IMR-90 (cell line): ENCODE results near the gene SOD2. TPM values are rescaled to one million over a fixed set of nuclear protein-coding genes. Genes with fewer than 3 reads are reported as not detected.

ENCODE experiments used
- ATAC-seq: fragments of 200-7000 bp; cut with Tn5 transposase; 2 replicates; pipeline ENCODE4 v1.9.1; 2020; ENCODE audit warnings: low read depth, mild to moderate bottlenecking, moderate library complexity
- BruUV-seq: library from RNA; stranded (reverse); fragments of 400-500 nt; replicated peaks from 2 replicates; lab custom pipeline; 2021; lab: Mats Ljungman, UMichigan
- CTCF ChIA-PET: fragments of 300-600 bp; formaldehyde crosslinking; extraction: SDS; loops from one replicate; lab custom pipeline; 2021; ENCODE audit warnings: antibody characterized with exemption; lab: Yijun Ruan, JAX
- POLR2A ChIA-PET: fragments of 300-600 bp; sonication (Branson Sonifier 250); formaldehyde crosslinking; loops from one replicate; lab custom pipeline; 2022; ENCODE audit warnings: antibody characterized with exemption; ENCODE audit not compliant: unreplicated experiment; lab: Charles Lee
- DNase-seq: peaks from one replicate; pipeline ENCODE4 v3.0.0; 2013
- H2AFZ ChIP-seq: replicated peaks from 2 replicates; pipeline ENCODE3; 2013; ENCODE audit warnings: low read length, mild to moderate bottlenecking; ENCODE audit not compliant: poor library complexity
- H2AK5ac ChIP-seq: 2 replicates; pipeline ENCODE4 v1.6.1; 2013; ENCODE audit warnings: low read depth, low read length, inconsistent platforms
- H2AK9ac ChIP-seq: replicated peaks from 2 replicates; pipeline ENCODE3; 2013; ENCODE audit warnings: mild to moderate bottlenecking, low read depth, low read length, moderate library complexity; ENCODE audit not compliant: poor library complexity
- H2BK120ac ChIP-seq: 2 replicates; pipeline ENCODE4 v1.6.1; 2013; ENCODE audit warnings: low read depth, low read length, inconsistent platforms
- H2BK15ac ChIP-seq: 3 replicates; pipeline ENCODE4 v1.6.1; 2013; ENCODE audit warnings: low read depth, low read length, inconsistent platforms
- H2BK20ac ChIP-seq: 2 replicates; pipeline ENCODE4 v1.6.1; 2013; ENCODE audit warnings: low read depth, mild to moderate bottlenecking, inconsistent platforms, low read length, moderate library complexity
- H2BK5ac ChIP-seq: 2 replicates; pipeline ENCODE4 v1.6.1; 2013; ENCODE audit warnings: mild to moderate bottlenecking, low read depth, low read length, inconsistent platforms; ENCODE audit not compliant: poor library complexity, severe bottlenecking
- H3K14ac ChIP-seq: replicated peaks from 2 replicates; pipeline ENCODE4 v1.6.1; 2013; ENCODE audit warnings: low read depth, low read length, inconsistent platforms
- H3K18ac ChIP-seq: 2 replicates; pipeline ENCODE4 v1.6.1; 2013; ENCODE audit warnings: low read depth, low read length, control low read depth
- H3K23ac ChIP-seq: 2 replicates; pipeline ENCODE4 v1.6.1; 2013; ENCODE audit warnings: low read depth, low read length, inconsistent platforms
- H3K27ac ChIP-seq: 2 replicates; pipeline ENCODE4 v1.5.1; 2013; ENCODE audit warnings: mild to moderate bottlenecking, control low read depth, low read length; ENCODE audit not compliant: insufficient read depth
- H3K27me3 ChIP-seq: 2 replicates; pipeline ENCODE4 v1.6.1; 2013; ENCODE audit warnings: low read length; ENCODE audit not compliant: control insufficient read depth, insufficient read depth
- H3K36me3 ChIP-seq: 2 replicates; pipeline ENCODE4 v1.6.1; 2013; ENCODE audit warnings: low read length, mixed read lengths; ENCODE audit not compliant: control insufficient read depth, insufficient read depth
- H3K4ac ChIP-seq: 2 replicates; pipeline ENCODE4 v1.6.1; 2013; ENCODE audit warnings: low read depth, low read length, inconsistent platforms
- H3K4me1 ChIP-seq: 2 replicates; pipeline ENCODE4 v1.6.1; 2013; ENCODE audit warnings: low read length, mixed read lengths; ENCODE audit not compliant: control insufficient read depth, insufficient read depth
- H3K4me2 ChIP-seq: 2 replicates; pipeline ENCODE4 v1.6.1; 2013; ENCODE audit warnings: low read depth, mild to moderate bottlenecking, control low read depth, low read length, moderate library complexity
- H3K4me3 ChIP-seq: 2 replicates; pipeline ENCODE4 v1.5.1; 2013; ENCODE audit warnings: low read depth, mild to moderate bottlenecking, control low read depth, low read length, moderate library complexity; ENCODE audit not compliant: insufficient read depth
- H3K56ac ChIP-seq: 2 replicates; pipeline ENCODE4 v1.6.1; 2013; ENCODE audit warnings: low read length, inconsistent platforms; ENCODE audit not compliant: insufficient read depth; ENCODE audit errors: extremely low read depth
- H3K79me1 ChIP-seq, 2 experiments: 2 replicates each; pipeline ENCODE4 v1.6.1; 2013; ENCODE audit warnings: low read length in 2 of 2, inconsistent platforms in 1 of 2, low read depth in 1 of 2
- H3K9ac ChIP-seq: 2 replicates; pipeline ENCODE4 v1.6.1; 2013; ENCODE audit warnings: low read depth, low read length, control low read depth
- H3K9me1 ChIP-seq: 2 replicates; pipeline ENCODE4 v1.6.1; 2013; ENCODE audit warnings: low read length, inconsistent platforms; ENCODE audit not compliant: insufficient read depth
- H3K9me3 ChIP-seq: 2 replicates; pipeline ENCODE4 v1.6.1; 2013; ENCODE audit warnings: low read length; ENCODE audit not compliant: control insufficient read depth, insufficient read depth
- H4K20me1 ChIP-seq: 2 replicates; pipeline ENCODE4 v1.6.1; 2013; ENCODE audit warnings: low read length, inconsistent platforms; ENCODE audit not compliant: insufficient read depth
- H4K5ac ChIP-seq: 2 replicates; pipeline ENCODE4 v1.6.1; 2013; ENCODE audit warnings: mild to moderate bottlenecking, low read depth, low read length, control low read depth
- H4K8ac ChIP-seq, 2 experiments: 2 replicates each; pipeline ENCODE4 v1.6.1; 2013; ENCODE audit warnings: low read depth in 2 of 2, low read length in 2 of 2, control low read depth in 1 of 2, inconsistent platforms in 1 of 2
- H4K91ac ChIP-seq: 2 replicates; pipeline ENCODE4 v1.6.1; 2013; ENCODE audit warnings: low read depth, low read length, inconsistent platforms; ENCODE audit not compliant: insufficient read depth
- BHLHE40 ChIP-seq: fragments of 150-350 bp; IDR thresholded peaks from 2 replicates; pipeline ENCODE4 v1.6.1; 2016; ENCODE audit warnings: mild to moderate bottlenecking, low read depth, low read length
- CEBPB ChIP-seq: IDR thresholded peaks from 2 replicates; pipeline ENCODE4 v1.6.1; 2012; ENCODE audit warnings: low read depth, low read length, improper control_type of control experiment
- CHD1 ChIP-seq: IDR thresholded peaks from 2 replicates; pipeline ENCODE4 v1.6.1; 2012; ENCODE audit warnings: low read depth, low read length, improper control_type of control experiment
- FOS ChIP-seq: fragments of 150-350 bp; IDR thresholded peaks from 2 replicates; pipeline ENCODE4 v1.6.1; 2016; ENCODE audit warnings: low read depth, low read length
- MAFK ChIP-seq: IDR thresholded peaks from 2 replicates; pipeline ENCODE4 v1.6.1; 2012; ENCODE audit warnings: low read depth, low read length, improper control_type of control experiment
- MAZ ChIP-seq: IDR thresholded peaks from 2 replicates; pipeline ENCODE4 v1.6.1; 2012; ENCODE audit warnings: low read depth, mild to moderate bottlenecking, low read length, improper control_type of control experiment, moderate library complexity, borderline replicate concordance
- MXI1 ChIP-seq: IDR thresholded peaks from 2 replicates; pipeline ENCODE4 v1.6.1; 2012; ENCODE audit warnings: low read depth, mild to moderate bottlenecking, low read length, moderate library complexity, borderline replicate concordance
- NFE2L2 ChIP-seq: fragments of 150-350 bp; IDR thresholded peaks from 2 replicates; pipeline ENCODE4 v1.6.1; 2016; ENCODE audit warnings: low read depth, mild to moderate bottlenecking, low read length
- POLR2A ChIP-seq: IDR thresholded peaks from 2 replicates; pipeline ENCODE4 v1.6.1; 2012; ENCODE audit warnings: mild to moderate bottlenecking, low read depth, low read length
- RAD21 ChIP-seq: IDR thresholded peaks from 2 replicates; pipeline ENCODE4 v1.6.1; 2012; ENCODE audit warnings: low read length, improper control_type of control experiment
- RCOR1 ChIP-seq: IDR thresholded peaks from 2 replicates; pipeline ENCODE4 v1.6.1; 2012; ENCODE audit warnings: mild to moderate bottlenecking, low read length, improper control_type of control experiment; ENCODE audit not compliant: insufficient replicate concordance
- RFX5 ChIP-seq: IDR thresholded peaks from 2 replicates; pipeline ENCODE4 v1.8.0; 2012; ENCODE audit warnings: low read depth, mild to moderate bottlenecking, low read length, moderate library complexity
- SMC3 ChIP-seq: fragments of 150-350 bp; IDR thresholded peaks from 2 replicates; pipeline ENCODE4 v1.6.1; 2016; ENCODE audit warnings: low read depth, mild to moderate bottlenecking, antibody characterized with exemption, low read length, moderate library complexity
- WGBS, 2 experiments: methylation state at CpG; one replicate each; pipeline versions ENCODE4 v1.1.5 to v1.1.7; 2013; ENCODE audit warnings: missing lambda C conversion rate in 2 of 2; ENCODE audit not compliant: insufficient read length in 1 of 2; ENCODE audit errors: extremely low coverage in 2 of 2; 5-methylcytosine and 5-hydroxymethylcytosine counted together
- dilution Hi-C: fragments of 300-500 bp; cut with HindIII; formaldehyde crosslinking; loops from one replicate; pipeline ENCODE4 v1.14.3; 2018; ENCODE audit warnings: low sequenced_read_pairs; ENCODE audit not compliant: unreplicated experiment
- in situ Hi-C: fragments of 300-500 bp; cut with MboI; formaldehyde crosslinking; loops from 3 replicates; pipeline ENCODE4 v1.14.3; 2019; ENCODE audit warnings: low sequenced_read_pairs, inconsistent platforms, mixed read lengths
- intact Hi-C: fragments of 100-400 bp; cut with micrococcal nuclease; formaldehyde crosslinking; loops from 2 replicates; pipeline ENCODE4 v1.10.0; 2022
- polyA plus RNA-seq, 3 experiments: library from polyadenylated mRNA; depleted of rRNA; stranded (reverse); fragments of >200 nt; gene quantifications; 2 replicates each; pipeline ENCODE4 v1.2.3, GENCODE V29; 2012; ENCODE audit warnings: low replicate concordance in 1 of 3
- total RNA-seq: library from RNA; depleted of rRNA; stranded (reverse); fragments of >200 nt; gene quantifications from 2 replicates; pipeline ENCODE4 v1.2.3, GENCODE V29; 2012
- TF ChIP-seq, protein P1 (sequence below): fragments of 150-350 bp; IDR thresholded peaks from 2 replicates; pipeline ENCODE4 v1.6.1; 2017; ENCODE audit warnings: mild to moderate bottlenecking, antibody characterized with exemption, low read length, low read depth
- TF ChIP-seq, protein P2 (sequence below): fragments of 150-350 bp; IDR thresholded peaks from 2 replicates; pipeline ENCODE4 v1.6.1; 2016; ENCODE audit warnings: low read depth, mild to moderate bottlenecking, low read length, moderate library complexity, borderline replicate concordance
- TF ChIP-seq, protein P3 (sequence below): conservative IDR thresholded peaks from 2 replicates; pipeline ENCODE4 v1.5.1; 2012; ENCODE audit warnings: mild to moderate bottlenecking, low read depth, low read length, improper control_type of control experiment

SOD2 gene
- total and polyA plus RNA-seq, 2 of the 4 experiments (the other 2 are of a cell fraction) = 173 to 243 TPM

DNA sequence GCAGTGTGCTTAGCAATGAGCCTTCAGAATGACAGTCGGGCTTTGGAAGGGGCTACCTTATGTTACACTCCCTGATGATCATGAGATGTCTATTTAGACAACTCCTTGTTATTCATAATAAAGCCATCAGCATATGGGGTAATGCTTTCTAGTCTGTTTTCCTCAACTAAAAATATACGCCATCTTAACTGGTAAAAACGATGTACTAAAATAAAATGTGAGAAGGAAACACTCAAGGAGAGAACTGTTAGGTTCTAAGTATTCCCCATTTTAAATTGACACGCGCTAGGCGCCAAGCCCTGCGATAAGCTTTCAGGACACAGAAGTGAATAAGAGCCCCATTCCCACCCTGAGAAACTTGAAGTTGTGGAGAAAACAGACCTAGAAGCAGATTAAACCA is 43.6 kb downstream of the SOD2 start:
- dilution Hi-C loops = no loop called here
- no peak for ATAC-seq
- H3K79me1 ChIP-seq = no peaks in the 10 kb centered on the region
- H4K20me1 ChIP-seq = no peaks in the 10 kb centered on the region
- no peak overlapping the region for H3K9ac ChIP-seq
- no peak overlapping the region for H3K4me3 ChIP-seq
- H3K23ac ChIP-seq = no peak overlapping the region
- no peak overlapping the region for H2AK5ac ChIP-seq
- no TSS peak for BruUV-seq
- no peak overlapping the region for H3K27ac ChIP-seq
- H2AFZ ChIP-seq = no peak overlapping the region
- no peaks in the 10 kb centered on the region for H3K9me3 ChIP-seq
- CTCF ChIA-PET = no interaction called here
- DNase-seq = no peak
- no peak for TF ChIP-seq MAFK
- TF ChIP-seq, protein P1, sequence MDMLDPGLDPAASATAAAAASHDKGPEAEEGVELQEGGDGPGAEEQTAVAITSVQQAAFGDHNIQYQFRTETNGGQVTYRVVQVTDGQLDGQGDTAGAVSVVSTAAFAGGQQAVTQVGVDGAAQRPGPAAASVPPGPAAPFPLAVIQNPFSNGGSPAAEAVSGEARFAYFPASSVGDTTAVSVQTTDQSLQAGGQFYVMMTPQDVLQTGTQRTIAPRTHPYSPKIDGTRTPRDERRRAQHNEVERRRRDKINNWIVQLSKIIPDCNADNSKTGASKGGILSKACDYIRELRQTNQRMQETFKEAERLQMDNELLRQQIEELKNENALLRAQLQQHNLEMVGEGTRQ = no peak
- TF ChIP-seq, protein P2, sequence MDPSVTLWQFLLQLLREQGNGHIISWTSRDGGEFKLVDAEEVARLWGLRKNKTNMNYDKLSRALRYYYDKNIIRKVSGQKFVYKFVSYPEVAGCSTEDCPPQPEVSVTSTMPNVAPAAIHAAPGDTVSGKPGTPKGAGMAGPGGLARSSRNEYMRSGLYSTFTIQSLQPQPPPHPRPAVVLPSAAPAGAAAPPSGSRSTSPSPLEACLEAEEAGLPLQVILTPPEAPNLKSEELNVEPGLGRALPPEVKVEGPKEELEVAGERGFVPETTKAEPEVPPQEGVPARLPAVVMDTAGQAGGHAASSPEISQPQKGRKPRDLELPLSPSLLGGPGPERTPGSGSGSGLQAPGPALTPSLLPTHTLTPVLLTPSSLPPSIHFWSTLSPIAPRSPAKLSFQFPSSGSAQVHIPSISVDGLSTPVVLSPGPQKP = no peak
- TF ChIP-seq POLR2A = no peak
- TF ChIP-seq SMC3 = no peak
- TF ChIP-seq RCOR1 = no peak
- no peak for TF ChIP-seq CEBPB
- no peak for TF ChIP-seq CHD1
- TF ChIP-seq FOS = no peak
- TF ChIP-seq, protein P3, sequence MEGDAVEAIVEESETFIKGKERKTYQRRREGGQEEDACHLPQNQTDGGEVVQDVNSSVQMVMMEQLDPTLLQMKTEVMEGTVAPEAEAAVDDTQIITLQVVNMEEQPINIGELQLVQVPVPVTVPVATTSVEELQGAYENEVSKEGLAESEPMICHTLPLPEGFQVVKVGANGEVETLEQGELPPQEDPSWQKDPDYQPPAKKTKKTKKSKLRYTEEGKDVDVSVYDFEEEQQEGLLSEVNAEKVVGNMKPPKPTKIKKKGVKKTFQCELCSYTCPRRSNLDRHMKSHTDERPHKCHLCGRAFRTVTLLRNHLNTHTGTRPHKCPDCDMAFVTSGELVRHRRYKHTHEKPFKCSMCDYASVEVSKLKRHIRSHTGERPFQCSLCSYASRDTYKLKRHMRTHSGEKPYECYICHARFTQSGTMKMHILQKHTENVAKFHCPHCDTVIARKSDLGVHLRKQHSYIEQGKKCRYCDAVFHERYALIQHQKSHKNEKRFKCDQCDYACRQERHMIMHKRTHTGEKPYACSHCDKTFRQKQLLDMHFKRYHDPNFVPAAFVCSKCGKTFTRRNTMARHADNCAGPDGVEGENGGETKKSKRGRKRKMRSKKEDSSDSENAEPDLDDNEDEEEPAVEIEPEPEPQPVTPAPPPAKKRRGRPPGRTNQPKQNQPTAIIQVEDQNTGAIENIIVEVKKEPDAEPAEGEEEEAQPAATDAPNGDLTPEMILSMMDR = no peak
- no peak for TF ChIP-seq MXI1
- TF ChIP-seq NFE2L2 = no peak
- no peak for TF ChIP-seq RAD21
- no peak for TF ChIP-seq MAZ
- no peak for TF ChIP-seq RFX5
- no peak for TF ChIP-seq BHLHE40
- H3K36me3 ChIP-seq = no peaks in the 10 kb centered on the region
- H2AK9ac ChIP-seq = no peak overlapping the region
- no peaks in the 10 kb centered on the region for H3K27me3 ChIP-seq
- no peak overlapping the region for H3K4me2 ChIP-seq
- no peak overlapping the region for H2BK5ac ChIP-seq
- H2BK120ac ChIP-seq = no peak overlapping the region
- no peak overlapping the region for H3K18ac ChIP-seq
- peaks cover 4% of the 10 kb centered on the region; the same call in 1 of the 2 replicates for H3K4me1 ChIP-seq
- no peak overlapping the region for H4K91ac ChIP-seq
- H3K9me1 ChIP-seq = no peaks in the 10 kb centered on the region
- H4K5ac ChIP-seq = no peak overlapping the region
- no peak overlapping the region for H2BK15ac ChIP-seq
- no peak overlapping the region for H4K8ac ChIP-seq
- no peak overlapping the region for H3K14ac ChIP-seq
- intact Hi-C loops = no loop called here
- H3K4ac ChIP-seq = no peak overlapping the region
- no peak overlapping the region for H2BK20ac ChIP-seq
- in situ Hi-C loops = no loop called here
- H3K56ac ChIP-seq = no peak overlapping the region
- no CpG with 5 or more reads among the region's 7 CpGs for WGBS, 2 experiments
- POLR2A ChIA-PET = no interaction called here
